GM21717 (cell line): Measurements from ENCODE around the gene KCTD17.

Experiments used
- ATAC-seq: cut with Tn5 transposase; IDR thresholded peaks from one replicate; pipeline ENCODE4 v1.9.1; 2021; ENCODE audit warnings: mild to moderate bottlenecking, moderate library complexity; ENCODE audit not compliant: unreplicated experiment

The KCTD17 gene

DNA sequence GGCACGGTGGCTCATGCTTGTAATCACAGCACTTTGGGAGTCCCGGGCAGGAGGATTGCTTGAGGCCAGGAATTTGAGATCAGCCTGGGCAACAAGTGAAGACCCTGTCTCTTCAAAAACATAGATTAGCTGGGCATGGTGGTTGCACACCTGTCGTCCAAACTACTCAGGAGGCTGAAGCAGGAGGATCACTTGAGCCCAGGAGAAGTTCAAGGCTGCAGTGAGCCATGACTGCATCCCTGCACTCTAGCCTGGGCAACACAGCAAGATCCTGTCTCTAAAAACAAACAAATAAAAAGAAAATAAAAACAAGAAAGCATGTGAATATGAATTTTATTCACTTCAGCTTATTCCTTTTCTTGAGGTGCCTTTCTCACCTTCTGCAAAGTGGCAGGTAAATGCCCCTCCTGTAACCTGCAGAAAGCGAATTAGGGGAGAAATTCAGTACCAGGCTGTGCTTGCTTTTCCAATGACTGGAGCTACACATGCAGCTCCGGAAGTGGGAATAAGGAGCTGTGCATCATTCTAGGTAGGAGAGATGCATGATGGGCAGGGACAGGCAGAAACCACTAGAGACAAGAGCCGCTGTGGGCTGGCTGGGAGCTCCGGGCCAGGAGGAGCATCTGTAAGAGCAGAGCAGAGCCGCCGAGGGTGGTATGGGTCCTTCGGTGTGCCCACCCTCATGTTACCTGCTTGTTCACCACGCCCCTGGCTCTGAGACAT is 14.7 kb upstream of the KCTD17 start:
- ATAC-seq = no peak

DNA sequence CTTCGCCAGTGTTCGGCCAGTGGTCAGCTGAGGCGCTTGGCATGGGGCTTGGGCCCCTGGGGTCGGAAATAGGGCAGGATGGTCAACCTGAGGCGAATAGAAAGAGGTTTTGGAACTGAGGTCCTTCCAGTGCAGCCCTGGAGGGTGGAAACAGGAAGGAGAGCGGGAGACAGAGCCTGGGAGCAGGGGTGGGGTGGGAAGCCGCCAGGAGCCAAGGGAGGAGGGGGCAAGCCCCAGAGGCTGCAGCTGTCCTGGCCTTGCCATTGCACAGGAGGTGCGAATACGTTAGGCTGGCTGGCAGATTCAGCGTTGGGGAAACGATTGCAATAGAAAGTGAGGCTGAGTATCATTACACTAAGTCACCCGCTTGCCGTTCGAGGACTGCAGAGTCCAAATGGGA is 13.9 kb upstream of the KCTD17 start:
- no peak for ATAC-seq

DNA sequence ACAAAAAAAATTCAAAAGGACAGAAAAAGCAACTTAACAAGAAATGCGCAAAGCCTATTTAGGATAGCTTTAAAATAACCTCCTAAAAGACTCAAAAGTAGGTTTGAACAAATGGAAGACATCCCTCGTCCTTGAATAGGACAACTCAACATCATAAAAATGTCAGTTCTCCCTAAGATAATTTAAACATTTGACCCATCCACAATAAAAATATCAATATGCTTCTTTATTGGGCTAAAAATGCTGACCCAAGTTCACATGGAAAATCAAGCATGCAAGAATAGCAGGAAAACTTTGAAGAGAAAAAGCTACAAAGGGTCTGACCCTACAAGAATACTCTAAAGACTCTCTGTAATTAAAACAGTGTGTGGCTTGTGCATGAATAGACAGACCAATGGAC is 12.1 kb upstream of the KCTD17 start:
- no peak for ATAC-seq

DNA sequence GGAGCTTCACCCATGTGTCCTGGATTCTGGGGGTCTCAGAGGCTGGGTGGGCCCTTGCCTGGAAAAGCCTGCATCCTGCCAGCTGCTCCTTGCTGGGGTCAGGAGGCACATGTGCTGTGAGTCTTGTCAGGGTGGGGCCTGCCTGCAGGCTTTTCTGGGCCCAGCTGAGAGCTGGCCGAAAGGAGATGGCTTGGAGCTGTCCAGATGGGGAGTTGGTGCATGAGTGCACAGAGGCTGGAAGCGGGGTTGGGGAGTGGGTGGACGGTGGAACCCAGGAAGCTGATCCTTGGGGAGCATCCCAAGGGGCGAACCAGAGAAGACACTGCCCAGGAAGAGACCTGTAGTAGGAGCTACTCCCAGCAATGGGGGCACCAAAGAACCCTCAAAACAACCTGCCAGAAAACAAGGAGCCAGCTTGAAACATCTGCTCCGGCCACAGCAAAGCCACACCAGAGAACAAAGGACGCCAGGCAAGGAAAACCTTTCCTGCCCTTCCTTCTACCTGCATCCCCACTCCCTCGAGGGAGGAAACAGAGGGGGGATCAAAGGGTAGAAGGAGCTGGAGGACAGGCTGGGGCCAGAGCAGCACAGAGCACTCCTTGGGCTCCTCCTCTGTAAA is 8.2 kb upstream of the KCTD17 start:
- no peak for ATAC-seq

DNA sequence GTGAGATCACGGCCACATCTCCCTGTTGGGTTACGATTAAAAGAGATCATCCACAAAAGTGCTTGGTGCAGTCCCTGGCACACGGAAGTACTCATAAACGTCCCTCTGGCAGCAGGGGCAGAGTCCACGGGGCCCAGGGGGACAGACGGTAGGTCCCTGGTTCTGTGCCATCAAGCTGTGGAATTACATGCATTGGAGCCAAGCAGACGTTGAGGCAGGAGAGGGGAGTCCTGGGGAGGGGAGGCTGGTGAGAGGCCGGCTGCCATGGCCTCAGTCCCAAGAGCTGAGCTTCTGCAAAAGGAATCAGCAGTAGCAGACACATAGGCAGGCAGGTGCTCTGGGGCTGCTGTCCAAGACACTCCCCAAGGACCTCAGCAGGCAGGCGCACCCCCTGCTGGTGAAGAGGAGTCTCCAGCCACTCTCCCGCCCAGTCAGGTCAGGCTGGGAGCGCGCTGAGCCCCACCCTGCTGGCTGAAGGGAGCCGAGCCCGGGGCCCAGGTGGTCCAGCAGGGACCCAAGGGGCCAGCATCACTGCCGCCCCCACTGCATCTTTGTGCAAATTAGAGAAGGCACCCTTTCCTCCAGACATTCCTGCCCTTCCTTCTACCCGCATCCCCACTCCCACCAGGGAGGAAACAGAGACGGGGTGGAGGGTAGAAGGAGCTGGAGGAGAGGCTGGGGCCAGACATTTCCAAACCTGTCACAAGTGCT is 7.6 kb upstream of the KCTD17 start:
- no peak for ATAC-seq

DNA sequence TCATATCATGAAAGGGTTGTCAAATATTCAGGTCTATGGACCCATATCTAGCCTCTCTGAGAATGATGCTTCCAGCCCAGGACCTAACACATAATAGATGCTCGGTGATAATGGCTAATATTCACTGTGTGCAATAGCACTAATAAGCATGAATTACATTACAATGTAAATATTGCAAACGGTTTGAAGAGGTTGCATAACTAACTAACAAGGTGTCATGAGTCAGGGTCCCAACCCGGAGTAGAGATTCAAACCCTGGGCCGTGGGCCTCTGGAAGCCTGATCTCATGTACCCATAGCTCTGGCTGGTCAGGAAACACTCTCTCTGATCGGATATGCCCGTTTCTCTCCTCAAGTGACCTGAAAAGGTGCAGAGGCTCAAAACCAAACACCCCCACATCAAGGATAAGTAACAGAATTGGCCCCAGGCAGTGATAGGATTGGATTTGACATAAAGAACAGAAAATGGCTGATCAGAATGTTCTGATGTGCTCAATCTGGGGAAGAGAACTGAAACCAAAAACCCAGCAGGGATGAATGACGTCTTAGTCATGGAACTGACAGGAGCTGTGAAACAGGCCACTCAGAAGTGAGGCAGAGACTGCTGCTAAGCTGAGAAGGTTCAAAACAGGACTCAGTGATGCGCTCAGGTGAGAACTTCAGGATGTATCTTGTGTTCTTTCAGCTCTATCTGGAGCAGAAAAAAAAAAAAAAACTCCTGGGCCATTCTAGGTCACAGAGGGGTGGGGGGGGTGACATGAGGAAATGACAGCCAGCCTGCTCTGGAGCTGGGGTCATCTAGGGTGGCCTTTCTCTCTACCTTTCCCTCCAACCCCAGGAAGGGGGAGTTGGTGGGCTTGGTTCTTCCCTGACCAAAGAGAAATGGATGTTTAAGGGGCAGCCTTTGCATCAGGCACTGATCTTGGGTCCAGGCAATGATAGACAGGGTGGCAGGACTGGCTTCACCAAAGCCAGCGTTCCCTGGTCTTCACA is 6.6 kb upstream of the KCTD17 start:
- no peak for ATAC-seq

DNA sequence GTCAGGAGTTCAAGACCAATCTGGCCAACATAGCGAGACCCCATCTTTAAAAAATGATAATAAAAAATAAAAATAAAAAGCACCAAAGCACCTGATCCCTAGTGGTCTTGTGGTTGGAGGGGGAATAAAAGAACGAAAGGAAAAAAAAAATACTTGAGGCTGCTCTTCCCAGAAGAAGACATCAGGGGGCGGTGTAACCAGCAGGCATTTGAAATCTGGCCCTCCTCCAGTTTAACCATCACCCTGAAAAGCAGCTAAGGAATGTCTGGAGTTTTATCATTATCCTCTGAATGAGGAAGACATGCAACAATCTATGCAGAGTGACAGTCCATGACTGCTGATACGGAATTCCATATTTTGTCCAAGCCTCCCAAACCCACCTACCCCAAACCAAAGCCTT is 5.6 kb upstream of the KCTD17 start:
- ATAC-seq = no peak

DNA sequence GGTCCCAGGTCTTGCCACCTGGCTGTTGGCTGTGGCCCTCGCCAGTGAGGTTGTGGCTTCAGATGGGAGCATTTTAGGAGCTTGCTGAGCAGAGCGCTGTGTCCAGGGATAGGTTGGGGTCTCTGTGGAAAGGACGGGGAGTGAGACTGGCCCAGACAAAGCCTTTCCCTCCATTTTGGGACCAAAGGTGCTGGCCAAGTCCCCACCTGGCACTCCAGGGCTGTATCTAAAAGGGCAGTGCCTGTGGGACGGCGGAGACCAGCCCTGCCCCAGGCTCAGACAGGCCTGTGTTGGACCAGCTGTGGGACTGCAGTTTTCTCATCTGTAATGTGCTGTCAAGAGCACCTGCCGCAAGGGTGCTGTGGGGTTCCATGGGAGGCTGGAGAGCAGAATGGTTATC is 5.0 kb upstream of the KCTD17 start:
- ATAC-seq = no peak

DNA sequence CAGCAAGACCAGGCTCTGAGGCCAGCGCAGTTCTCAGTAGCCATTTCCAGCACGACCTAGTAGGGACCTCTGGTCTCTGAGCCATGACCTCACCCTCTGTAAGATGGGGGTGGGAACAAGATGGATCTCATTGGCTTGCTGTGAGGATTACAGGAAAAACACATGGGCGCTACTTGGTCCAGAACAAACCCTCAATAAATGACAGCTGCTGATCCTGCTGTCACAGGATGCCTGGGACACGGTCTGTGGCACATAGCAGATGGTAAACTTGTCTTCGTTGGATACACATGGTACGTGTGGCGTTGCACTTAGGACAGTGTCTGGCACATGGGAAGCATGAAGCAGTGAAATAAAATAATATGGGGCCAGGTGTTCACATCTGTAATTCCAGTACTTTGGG is 4.5 kb upstream of the KCTD17 start:
- no peak for ATAC-seq

GRCh38 chr22:37048133-37048532 is 3.4 kb upstream of the KCTD17 start:
- no peak for ATAC-seq

DNA sequence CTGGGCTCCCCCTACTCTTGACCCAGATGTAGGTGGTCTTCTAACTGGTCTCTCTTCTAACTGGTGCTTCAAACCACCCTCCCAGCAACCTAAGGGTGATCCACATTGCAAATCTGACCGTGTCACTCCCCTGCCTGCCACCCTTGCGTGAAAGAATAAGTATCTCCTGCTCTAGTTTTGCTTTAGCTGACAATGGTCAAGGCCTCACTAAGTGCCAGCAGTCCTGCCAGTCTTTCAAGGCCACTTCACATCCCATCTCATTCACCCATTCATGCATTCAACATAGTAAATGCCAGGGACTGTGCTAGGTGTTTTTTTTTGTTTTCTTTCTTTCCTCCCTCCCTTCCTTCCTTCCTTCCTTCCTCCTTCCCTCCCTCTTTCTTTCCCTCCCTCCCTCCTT is 2.3 kb upstream of the KCTD17 start:
- no peak for ATAC-seq

DNA sequence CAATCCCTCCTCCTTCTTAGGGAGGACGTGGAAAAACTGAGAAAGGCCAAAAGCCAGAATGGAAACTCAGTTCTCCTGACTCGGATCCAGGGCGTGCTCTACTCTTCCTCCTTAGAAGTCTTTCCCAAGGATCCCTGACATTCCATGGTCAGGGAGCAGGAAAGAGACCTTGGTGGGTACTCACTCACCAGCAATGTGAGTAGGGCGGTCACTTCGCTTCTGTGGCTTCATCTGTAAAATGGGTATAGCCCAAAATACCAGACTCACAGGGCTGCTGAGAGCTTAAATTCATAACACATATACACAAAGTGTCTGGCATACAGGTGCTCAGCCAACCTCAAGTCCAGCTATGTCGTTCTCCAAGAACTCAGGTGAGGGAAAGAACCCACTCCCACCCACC is 629 bp upstream of the KCTD17 start:
- no peak for ATAC-seq

- ATAC-seq = no peak
Observed at GRCh38 chr22:37052386-37053309, 1.1 kb downstream of the KCTD17 start.

GRCh38 chr22:37053310-37054055 is 1.9 kb downstream of the KCTD17 start:
- no peak for ATAC-seq

DNA sequence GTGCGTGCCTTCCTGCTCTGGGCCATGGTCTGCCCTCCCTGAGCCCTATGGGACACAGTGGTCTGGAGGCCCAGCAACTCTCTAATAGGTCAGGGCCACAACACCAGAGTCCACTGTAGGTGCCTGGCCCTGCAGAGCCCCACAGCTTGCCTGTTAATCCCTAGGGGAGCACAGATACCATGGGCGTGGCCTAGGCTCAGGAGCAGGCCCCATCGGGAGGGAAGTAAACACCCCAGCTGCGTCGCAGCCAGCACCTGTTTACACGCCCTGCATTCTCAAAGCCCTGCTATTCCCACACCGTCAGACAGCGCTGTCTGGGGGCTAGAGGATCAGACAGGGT is 2.5 kb downstream of the KCTD17 start:
- no peak for ATAC-seq

DNA sequence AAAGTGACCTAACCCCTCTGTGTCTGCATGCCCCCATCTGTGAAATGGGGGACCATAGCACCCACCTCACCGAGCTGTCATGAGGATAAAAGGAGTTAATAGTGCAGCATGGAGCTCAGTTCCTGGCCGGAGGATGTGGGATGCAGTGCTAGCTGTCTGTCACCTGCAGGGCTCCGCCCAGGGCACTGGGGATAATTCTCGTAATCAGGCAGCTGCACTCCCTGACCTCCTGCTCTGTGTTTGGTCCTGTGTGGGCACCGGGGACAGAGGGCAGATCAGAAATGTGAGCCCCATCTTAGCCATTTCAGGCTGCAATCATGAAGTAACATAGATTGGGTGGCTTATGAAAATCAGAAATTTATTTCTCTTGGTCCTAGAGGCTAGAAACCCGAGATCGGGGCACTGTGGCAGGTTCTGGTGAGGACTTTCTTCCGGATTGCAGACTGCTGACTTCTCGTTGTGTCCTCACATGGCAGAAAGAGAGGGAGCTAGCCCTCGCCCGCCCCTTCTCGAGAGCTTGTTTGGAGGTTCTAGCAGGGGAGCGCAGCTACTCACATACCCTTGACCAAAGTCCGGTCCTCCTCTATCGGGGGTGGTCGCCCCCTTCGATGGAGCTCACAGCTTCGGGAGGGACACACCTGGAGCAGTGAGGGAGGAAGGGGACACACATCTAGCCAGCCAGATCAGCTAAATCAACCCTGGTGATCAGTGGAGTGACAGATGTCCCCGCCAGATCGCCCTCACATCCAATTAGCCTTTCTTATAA is 3.2 kb downstream of the KCTD17 start:
- no peak for ATAC-seq

DNA sequence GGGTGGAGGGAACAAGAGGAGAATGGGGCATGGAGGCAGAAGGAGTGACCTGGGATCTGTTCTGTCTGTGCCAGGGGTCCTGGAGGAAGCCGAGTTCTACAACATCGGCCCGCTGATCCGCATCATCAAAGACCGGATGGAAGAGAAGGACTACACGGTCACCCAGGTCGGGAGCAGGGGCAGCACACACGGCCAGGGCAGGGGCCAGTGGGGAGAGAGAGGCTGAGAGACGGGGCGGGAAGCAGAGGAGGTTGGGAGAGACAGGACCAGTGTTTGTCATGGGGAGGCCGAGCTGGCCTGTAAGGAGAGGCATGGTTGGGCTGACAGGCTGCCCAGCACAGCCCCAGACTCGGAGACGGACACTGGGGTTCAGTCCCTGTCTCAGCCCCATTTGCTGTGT is 4.7 kb downstream of the KCTD17 start:
- ATAC-seq = no peak

DNA sequence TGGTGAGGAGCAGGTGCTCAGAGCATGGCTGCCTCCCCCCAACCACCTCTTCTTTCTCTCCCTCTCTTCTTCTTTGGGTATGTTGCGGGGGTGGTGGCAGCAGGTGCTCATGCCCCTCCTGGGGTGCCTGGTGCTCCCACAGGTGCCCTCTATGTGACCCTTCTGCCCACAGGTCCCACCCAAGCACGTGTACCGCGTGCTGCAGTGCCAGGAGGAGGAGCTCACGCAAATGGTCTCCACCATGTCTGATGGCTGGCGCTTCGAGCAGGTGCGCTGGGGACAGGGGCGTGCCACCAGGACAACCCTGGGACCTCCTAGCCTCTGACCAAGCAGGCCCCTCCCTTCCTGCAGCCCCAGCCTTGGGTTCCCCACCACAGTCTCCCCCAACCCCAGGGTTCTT is 5.7 kb downstream of the KCTD17 start:
- no peak for ATAC-seq
